SK-N-DZ (cell line): Measurements from ENCODE around the gene CAMTA1.
A peak's percentile ranks its signal among the peaks of the same experiment; 100 is the strongest.

Experiments used
- DNase-seq: peaks from one replicate; pipeline ENCODE4 v3.0.0-alpha.2; 2015; ENCODE audit warnings: low spot score

Gene CAMTA1

DNA sequence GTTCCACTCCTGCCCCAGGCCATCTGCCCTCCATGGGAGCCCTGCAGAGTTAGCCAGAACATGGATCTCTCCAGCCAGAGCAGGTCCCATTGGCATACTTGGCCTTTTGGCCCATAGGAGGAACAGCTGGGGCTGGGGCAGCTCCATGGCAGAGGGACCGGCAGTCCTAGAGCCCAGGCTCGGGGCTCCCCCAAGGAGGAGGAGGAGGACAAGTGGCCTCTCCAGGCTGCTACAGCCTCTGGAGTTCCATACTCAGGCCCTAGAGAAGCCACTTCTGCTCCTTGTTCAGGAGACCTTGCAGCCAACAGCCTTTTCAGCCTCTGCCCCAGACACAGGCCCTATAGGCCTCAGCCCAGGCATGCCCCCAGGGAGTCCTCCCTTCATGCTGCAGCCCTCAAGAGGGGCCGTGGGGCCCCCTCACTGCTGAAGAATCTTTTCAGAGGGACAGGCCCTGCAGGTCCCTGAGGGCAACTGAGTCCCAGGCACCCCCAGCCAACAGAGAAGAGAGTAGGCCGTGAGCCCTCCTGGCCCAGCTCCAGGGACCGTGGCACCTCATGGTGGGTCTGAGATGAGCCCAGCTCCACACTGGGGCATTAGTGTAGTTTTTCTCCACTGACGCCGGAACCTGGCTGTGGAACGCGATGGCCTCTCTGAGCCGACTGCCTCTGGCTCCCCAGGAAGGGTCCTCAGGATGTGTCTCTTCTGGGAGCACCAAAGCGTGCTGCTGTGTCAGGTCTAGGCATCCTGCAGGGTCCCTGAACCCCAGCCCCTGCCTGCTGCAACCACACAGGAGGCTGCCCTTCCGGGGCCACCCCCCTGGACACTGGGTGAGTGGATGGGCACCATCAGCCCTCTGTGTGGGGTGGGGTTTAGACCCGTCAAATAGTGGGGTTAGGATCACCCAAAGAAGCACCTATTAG lies 688.2 kb downstream of the CAMTA1 start:
- no peak for DNase-seq

GRCh38 chr1:7474143-7474490 lies 688.9 kb downstream of the CAMTA1 start:
- no peak for DNase-seq

GRCh38 chr1:7474786-7475502 lies 689.7 kb downstream of the CAMTA1 start:
- DNase-seq, result no peak

DNA sequence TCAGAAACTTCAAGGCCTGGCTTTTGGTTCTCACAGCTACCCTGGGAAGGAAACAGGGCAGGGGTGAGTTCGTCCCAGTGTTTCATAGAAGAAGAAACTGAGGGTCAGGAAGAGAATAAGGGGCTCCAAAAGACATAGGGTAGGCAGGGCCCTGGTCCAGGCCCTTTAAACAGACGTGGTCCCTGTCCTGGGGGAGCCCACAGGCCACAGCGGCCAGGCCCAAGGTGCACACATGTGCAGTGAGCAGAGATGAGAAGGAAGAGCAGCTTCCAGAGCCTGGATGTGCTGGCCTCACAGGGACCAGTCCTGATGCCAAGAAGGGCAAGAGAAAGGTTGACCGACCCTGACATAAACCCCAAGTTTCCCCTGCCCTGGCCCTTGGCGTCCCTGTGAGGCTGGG lies 690.4 kb downstream of the CAMTA1 start:
- no peak for DNase-seq

DNA sequence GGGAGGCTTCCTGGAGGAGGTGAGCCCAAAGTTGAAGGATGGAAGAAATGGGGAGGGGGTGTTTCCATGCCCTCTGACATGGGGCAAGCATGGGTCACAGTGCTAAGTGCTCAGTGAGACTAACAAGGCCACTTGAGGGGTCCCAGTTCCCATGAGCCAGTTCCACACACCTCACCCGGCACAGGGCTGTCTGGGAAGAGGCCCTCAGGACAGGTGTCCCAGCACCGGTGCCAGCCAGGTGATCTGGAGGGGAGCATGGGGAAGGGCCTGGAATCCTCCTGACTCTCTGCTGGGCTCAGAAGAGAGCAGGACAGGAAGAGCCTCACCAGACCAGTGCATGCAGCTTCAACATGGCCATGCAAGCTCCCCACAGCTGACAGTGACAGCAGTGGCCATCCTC lies 691.1 kb downstream of the CAMTA1 start:
- DNase-seq, result no peak

- DNase-seq, result no peak
These were observed 691.8 kb downstream of the CAMTA1 start for GRCh38 chr1:7476861-7477547.

DNA sequence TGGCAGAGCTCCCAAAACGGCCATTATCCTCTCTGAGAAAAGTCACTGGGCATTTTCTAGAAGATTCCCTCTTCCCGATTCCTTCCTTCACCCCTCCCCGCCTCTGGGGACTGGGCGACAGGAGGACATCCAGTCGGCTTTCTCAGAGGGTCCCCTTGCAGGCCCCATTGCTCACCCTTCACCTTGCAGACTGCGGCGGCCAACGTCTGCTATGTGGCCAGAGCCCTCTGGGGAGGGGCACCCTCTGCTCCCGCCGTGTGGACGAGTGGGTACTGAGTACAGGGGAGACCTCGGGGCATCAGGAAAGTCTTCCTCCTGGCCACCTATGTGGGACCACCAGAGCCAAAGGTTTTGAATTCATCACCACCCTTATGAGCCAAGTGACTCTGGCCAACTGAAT lies 692.3 kb downstream of the CAMTA1 start:
- DNase-seq, result no peak

DNA sequence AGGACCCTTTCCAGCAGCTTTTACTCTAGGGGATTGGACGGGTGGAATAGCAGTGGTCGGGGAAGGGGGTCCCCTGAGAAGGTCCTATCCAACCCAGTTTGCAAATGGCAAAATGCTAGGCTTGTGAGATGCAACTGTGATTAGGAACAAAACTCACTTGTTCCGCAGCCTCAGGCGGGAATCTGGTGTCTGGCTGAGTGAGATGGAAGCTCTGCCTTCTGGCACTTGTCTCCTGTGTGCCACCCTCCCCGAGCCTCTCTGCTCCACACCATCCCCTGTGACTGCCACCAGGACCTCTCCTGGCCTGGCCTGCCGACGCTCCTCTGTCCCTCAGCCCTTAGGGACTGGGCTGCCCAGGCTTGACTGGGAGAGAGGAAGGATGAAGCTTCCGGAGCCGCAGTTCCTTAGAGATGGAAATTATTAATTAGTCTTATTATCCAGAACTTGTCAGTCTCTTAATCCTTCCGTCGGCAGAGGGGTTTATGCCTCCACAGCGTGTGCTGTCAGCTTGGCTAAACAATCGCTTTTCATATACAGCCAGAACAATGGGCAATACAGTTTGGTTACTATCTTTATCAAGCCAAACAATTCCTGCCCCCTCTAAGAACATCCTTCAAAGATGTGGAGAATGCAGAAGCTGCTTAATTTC lies 693.0 kb downstream of the CAMTA1 start:
- DNase-seq, result no peak

DNA sequence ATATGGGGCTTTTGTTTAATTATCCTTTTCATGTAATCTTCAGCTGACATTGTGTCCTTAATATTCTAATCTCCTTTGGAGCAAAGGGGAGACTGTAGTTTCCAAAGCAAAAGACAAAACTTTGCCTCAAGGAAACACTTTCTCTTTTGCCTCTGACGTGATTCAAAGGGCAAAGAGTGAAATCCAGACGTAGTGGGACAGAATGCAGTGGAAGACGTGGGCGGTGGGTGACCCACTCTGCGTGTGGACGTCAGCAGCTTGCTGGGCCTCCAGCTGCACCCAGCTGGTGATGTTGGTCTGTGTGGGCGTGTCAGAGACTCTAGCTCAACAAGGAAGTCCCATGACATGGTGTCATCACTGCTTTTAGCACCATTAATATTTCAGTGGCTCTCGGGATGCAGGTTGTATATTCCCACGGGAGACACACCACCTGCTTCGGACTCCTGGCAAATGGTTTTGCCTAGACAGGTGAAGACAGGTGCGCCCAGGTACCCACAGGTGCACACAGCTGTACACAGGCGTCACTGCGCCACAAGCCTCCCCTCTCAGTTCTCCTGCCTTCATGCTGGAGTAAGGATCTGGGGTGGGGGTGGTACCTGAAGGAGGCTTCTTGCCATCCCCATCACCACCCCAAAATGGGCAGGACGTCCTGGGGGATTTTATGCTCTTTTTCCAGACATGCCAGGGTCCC lies 693.7 kb downstream of the CAMTA1 start:
- DNase-seq, result no peak

- no peak for DNase-seq
These were observed 694.3 kb downstream of the CAMTA1 start for GRCh38 chr1:7479571-7479970.

DNA sequence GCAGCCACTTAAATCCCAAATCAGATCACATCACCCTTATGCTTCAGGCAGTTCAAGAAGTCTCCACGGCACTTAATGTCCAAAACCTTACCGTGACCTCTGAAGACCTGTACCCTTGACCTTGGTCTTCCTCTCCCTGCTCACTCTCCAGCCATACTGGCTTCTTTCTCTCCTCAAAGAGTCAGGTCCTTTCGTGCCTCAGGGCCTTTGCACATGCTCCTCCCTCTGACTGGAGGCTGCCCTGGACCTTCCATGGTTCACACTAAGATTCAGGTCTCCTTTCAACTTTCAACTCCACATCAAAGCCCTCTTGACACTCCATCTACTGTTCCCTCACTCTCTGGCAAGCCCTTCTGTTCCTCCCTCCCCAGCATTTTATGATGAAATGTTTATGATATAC lies 695.9 kb downstream of the CAMTA1 start:
- DNase-seq, result no peak

GRCh38 chr1:7482077-7482476 lies 696.8 kb downstream of the CAMTA1 start:
- DNase-seq, result no peak

GRCh38 chr1:7482772-7483495 lies 697.7 kb downstream of the CAMTA1 start:
- no peak for DNase-seq

DNA sequence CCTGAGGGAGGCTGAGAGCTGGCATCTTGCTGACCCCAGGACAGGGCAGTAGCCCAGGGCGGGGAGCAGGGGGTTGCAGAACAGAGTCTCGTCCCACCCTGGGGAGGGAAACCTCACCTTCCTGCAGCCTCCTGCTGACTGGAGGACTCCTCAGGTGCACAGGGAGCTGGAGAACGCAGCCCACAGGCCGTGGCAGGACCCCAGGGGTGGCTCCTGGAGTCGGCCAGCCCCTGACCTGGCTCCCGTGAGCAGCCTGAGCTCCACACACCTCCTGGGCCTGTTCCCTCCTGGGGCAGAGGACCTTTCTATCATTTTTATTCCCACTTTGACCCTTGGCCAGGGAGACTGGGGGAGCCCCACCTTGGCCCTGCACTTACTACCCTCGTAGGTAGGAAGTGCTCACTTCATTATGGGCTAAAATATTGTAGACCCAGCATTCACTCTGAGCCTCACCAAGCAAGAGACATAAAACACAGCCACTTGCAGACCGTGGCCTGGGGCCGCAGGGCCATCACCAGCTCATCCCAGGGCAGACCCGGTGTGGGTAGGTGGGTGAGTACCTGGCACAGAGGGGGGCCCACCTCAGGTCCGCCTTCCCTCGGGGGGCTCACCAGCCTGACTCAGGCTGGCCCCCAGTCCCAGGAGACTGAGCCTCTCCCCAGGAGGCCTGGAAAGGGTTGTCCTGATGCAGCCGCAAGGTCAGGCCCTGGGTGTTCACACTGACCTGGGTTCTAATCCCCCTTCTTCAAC lies 698.6 kb downstream of the CAMTA1 start:
- DNase-seq, result no peak

DNA sequence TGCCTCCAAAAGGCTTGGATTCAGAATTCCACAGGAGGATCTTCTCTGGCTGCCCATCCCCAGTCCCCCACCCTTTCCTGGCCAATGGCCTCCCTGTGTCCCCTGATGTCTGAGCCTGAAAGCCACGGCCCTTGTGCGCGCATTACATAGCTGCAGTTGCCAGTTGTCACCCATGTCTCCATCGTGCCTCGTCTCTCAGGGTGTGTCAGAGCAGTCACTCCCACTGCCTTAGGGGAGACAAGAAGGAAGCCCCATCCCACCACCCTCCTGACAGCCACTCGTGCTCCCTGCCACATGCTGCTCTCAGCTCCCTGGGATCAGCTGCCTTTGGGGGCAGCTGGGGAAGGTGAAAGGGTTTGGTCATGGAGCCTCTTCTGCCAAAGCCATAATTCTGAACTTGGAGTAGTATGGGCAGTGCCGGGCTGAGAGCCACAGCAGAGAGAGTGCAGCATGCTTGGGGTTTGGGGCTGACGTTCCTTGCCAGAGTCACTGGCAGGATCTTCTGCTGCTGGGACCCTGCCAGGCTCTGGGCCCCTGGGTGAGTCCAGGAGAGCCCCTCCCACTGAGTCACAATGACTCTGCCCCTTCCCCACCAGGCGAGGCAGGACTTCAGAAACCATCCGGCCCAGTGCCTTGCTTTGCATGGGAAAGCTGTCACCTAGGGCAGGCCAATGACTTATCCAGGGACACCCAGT lies 700.0 kb downstream of the CAMTA1 start:
- no peak for DNase-seq

- DNase-seq, result peak; percentile 79
These were observed 700.6 kb downstream of the CAMTA1 start for GRCh38 chr1:7485826-7486225.

DNA sequence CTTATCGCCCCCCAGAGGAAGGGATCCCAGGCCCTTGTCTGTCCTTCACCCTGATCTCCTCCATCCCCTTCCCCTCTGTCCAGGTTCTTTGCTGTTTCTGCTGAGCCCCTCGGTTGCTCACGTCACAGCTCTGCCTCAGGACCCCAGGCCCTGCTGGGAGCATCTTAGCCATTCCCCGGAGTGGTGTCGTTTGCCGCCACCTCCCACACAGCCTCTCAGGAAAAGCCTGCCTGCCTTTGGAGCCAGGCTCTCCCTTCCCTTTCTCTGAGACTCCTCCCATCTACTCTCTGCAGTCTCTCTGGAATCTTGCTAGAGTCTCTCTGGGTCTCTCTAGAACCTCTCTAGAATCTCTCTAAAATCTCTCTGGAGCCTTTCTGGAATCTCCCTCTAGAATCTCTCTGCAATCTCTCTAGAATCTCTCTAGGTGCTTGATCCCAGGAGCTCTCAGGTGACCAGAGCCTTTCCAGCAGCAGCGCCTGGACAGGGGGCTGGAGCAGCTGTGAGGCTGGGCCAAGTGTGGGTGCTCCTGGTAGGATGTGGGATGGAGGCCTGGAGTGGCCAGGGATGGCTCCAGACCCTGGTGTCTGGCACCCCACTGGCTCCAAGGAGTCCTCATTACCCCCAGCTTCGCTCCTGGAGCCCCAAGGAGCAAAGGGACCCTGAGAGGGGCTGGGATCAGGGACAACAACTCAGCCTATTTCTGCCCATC lies 702.7 kb downstream of the CAMTA1 start:
- no peak for DNase-seq

GRCh38 chr1:7488475-7488842 lies 703.2 kb downstream of the CAMTA1 start:
- DNase-seq, result no peak

GRCh38 chr1:7489586-7489985 lies 704.3 kb downstream of the CAMTA1 start:
- no peak for DNase-seq
